Parathyroid adenoma (tissue), 2 donors: ENCODE data around the gene AKAIN1.

Experiments used
- H2AFZ ChIP-seq: fragments of 300-600 bp; sonication (generic); one replicate; pipeline ENCODE4 v1.7.0; 2017; ENCODE audit warnings: antibody characterized with exemption, mild to moderate bottlenecking
- H3K27ac ChIP-seq: fragments of 300-600 bp; sonication (generic); one replicate; pipeline ENCODE4 v1.7.0; 2017
- H3K27me3 ChIP-seq: fragments of 300-600 bp; sonication (generic); one replicate; pipeline ENCODE4 v1.7.0; 2017; ENCODE audit warnings: low read length; ENCODE audit not compliant: control insufficient read depth, insufficient read depth
- H3K36me3 ChIP-seq: fragments of 300-600 bp; sonication (generic); one replicate; pipeline ENCODE4 v1.7.0; 2017; ENCODE audit warnings: low read length; ENCODE audit not compliant: control insufficient read depth, insufficient read depth
- H3K4me1 ChIP-seq: fragments of 300-600 bp; sonication (generic); one replicate; pipeline ENCODE4 v1.7.0; 2017; ENCODE audit warnings: control low read depth
- H3K4me2 ChIP-seq: fragments of 300-600 bp; sonication (generic); one replicate; pipeline ENCODE4 v1.7.0; 2017; ENCODE audit warnings: low read length
- H3K4me3 ChIP-seq: fragments of 300-600 bp; sonication (generic); one replicate; pipeline ENCODE4 v1.7.0; 2017; ENCODE audit warnings: low read depth, low read length
- H3K79me2 ChIP-seq: fragments of 300-600 bp; sonication (generic); one replicate; pipeline ENCODE4 v1.7.0; 2017; ENCODE audit warnings: control low read depth
- H3K9ac ChIP-seq: fragments of 300-600 bp; sonication (generic); one replicate; pipeline ENCODE4 v1.7.0; 2017; ENCODE audit warnings: mild to moderate bottlenecking
- H3K9me3 ChIP-seq: fragments of 300-600 bp; sonication (generic); one replicate; pipeline ENCODE4 v1.7.0; 2017; ENCODE audit warnings: low read length; ENCODE audit not compliant: control insufficient read depth
- TF ChIP-seq, protein P1 (sequence below): fragments of 300-600 bp; sonication (generic); IDR thresholded peaks from one replicate; pipeline ENCODE4 v1.7.0; 2017; ENCODE audit warnings: antibody characterized with exemption, mild to moderate bottlenecking
- donor health status: primary hyperparathyroidism.

The AKAIN1 gene

DNA sequence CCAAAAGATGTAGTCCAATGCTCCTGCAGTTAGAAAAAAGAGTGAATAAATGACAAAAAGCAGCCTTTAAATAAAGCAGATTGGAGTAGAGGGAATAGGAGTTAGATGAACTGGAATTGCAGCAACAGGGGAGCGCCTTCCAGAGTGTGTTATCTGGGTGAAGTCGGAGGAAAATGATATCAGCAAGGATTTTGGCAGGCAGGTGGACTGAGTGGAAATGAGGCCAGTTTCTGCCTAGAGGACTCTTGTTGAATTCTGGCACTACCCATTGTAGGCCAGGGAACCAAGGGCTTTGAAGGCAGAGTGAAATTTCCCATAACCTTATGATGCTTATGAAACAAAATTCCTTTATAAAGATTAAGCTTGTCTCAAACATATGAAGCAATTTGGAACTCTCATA, 59.8 kb downstream of the AKAIN1 start:
- Histone ChIP-seq H3K9me3 (no peaks in the 10 kb centered on the region), H3K4me1 (peaks cover 10% of the 10 kb centered on the region), H2AFZ (no peak overlapping the region), H3K4me3 (no peak overlapping the region), H3K27ac (peak overlapping the region; percentile 76), H3K36me3 (no peaks in the 10 kb centered on the region), H3K79me2 (no peaks in the 10 kb centered on the region), H3K27me3 (no peaks in the 10 kb centered on the region), H3K4me2 (peak overlapping the region; percentile 46), H3K9ac (no peak overlapping the region)
- TF ChIP-seq, protein P1, sequence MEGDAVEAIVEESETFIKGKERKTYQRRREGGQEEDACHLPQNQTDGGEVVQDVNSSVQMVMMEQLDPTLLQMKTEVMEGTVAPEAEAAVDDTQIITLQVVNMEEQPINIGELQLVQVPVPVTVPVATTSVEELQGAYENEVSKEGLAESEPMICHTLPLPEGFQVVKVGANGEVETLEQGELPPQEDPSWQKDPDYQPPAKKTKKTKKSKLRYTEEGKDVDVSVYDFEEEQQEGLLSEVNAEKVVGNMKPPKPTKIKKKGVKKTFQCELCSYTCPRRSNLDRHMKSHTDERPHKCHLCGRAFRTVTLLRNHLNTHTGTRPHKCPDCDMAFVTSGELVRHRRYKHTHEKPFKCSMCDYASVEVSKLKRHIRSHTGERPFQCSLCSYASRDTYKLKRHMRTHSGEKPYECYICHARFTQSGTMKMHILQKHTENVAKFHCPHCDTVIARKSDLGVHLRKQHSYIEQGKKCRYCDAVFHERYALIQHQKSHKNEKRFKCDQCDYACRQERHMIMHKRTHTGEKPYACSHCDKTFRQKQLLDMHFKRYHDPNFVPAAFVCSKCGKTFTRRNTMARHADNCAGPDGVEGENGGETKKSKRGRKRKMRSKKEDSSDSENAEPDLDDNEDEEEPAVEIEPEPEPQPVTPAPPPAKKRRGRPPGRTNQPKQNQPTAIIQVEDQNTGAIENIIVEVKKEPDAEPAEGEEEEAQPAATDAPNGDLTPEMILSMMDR, result no peak

DNA sequence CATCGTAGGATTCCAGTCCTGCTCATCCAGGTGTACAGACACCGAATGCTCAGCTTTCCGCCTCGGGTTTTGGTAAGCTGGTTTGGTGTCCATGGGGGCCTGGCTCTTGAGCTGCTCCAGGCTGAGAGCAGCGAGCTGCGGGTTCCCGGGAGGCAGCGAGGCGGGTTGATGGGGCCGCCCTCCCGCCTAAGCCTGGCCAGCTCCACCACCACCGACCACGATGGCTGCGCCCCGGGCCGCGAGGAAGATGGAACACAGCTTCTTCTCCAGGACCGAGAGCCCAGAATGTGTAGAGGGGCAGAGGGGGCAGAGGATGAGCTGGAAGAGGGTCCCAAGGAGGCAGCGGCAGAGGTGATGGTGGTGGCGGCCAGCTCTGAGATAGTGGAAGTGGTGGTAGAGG, 64.1 kb downstream of the AKAIN1 start:
- no peak overlapping the region for H3K27ac ChIP-seq
- no peak overlapping the region for H3K4me3 ChIP-seq
- no peaks in the 10 kb centered on the region for H3K27me3 ChIP-seq
- H3K9ac ChIP-seq, result no peak overlapping the region
- H3K36me3 ChIP-seq, result no peaks in the 10 kb centered on the region
- no peak overlapping the region for H2AFZ ChIP-seq
- no peaks in the 10 kb centered on the region for H3K9me3 ChIP-seq
- TF ChIP-seq, protein P1, result no peak
- peaks cover 10% of the 10 kb centered on the region for H3K4me1 ChIP-seq
- H3K79me2 ChIP-seq, result no peaks in the 10 kb centered on the region
- H3K4me2 ChIP-seq, result no peak overlapping the region

DNA sequence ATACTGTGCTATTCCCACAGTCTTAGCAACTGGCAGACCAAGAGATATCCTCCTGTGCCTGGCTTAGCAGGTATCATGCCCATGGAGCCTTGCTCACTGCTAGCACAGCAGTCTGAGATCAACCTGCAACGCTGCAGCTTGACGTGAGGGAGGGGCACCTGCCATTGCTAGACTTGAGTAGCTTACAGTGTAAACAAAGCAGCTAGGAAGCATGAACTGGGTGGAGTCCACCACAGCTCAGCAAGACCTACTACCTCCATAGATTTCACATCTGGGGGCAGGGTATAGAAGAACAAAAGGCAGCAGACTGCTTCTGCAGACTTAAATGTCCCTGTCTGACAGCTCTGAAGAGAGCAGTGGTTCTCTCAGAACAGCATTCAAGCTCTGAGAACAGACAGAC, 74.8 kb downstream of the AKAIN1 start:
- Histone ChIP-seq H3K27ac (no peak overlapping the region), H3K9me3 (no peaks in the 10 kb centered on the region), H3K4me3 (no peak overlapping the region), H2AFZ (no peak overlapping the region), H3K4me1 (no peaks in the 10 kb centered on the region), H3K36me3 (no peaks in the 10 kb centered on the region), H3K4me2 (no peak overlapping the region), H3K9ac (no peak overlapping the region), H3K79me2 (peaks cover 2% of the 10 kb centered on the region), H3K27me3 (no peaks in the 10 kb centered on the region)
- TF ChIP-seq, protein P1, result no peak

DNA sequence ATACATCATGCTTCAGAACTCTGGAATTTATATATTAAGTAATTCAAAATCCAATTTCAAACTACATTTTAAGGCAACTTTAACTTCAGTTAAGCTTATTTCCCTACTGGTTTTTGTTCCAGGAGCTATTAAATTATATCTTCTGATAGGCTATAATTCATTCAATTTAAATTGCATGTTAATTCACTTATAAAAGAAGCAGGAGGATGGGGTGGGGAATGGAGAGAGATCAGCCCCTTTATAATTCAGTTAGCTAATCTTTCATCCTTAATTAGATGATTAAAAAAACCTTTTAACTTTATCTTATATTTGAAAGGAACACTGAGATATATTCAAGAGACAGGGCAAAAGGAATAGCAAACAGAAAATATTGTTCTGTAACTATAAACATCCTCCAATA, 86.8 kb downstream of the AKAIN1 start:
- no peak overlapping the region for H3K9ac ChIP-seq
- H2AFZ ChIP-seq, result no peak overlapping the region
- H3K36me3 ChIP-seq, result no peaks in the 10 kb centered on the region
- H3K27me3 ChIP-seq, result no peaks in the 10 kb centered on the region
- no peak overlapping the region for H3K4me3 ChIP-seq
- H3K79me2 ChIP-seq, result no peaks in the 10 kb centered on the region
- TF ChIP-seq, protein P1, result no peak
- no peaks in the 10 kb centered on the region for H3K4me1 ChIP-seq
- no peak overlapping the region for H3K4me2 ChIP-seq
- no peaks in the 10 kb centered on the region for H3K9me3 ChIP-seq
- no peak overlapping the region for H3K27ac ChIP-seq

DNA sequence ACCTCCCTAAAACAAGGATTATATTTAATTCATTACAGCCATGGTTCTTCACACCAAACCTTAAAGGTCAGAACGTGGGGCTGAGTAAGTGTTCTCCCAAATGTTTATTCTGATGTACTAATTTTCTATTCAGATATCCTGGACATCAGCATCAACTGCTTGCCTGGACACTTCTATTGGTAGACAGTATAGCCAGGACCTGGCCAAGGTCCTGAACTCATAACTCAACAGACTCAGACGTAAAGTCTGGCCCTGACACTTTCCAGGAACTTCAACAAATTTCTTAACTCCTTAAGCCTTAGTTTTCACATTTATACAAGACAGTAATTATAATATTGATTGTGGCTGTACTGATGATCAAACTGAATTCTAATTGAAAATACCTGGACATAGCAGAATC, 89.1 kb downstream of the AKAIN1 start:
- Histone ChIP-seq H3K9ac (no peak overlapping the region), H3K4me2 (no peak overlapping the region), H3K27ac (no peak overlapping the region), H3K4me3 (no peak overlapping the region), H3K79me2 (no peaks in the 10 kb centered on the region), H3K4me1 (peaks cover 4% of the 10 kb centered on the region), H3K9me3 (no peaks in the 10 kb centered on the region), H3K27me3 (no peaks in the 10 kb centered on the region), H3K36me3 (no peaks in the 10 kb centered on the region), H2AFZ (no peak overlapping the region)
- TF ChIP-seq, protein P1, result no peak
